Measurements from ENCODE around the gene KIF19.

- TF ChIP-seq EZH2 (IDR thresholded peaks at IDR 0.05; ENCODE audit: insufficient read depth, poor library complexity, severe bottlenecking) (no peak), EZH2phosphoT487 (IDR thresholded peaks at IDR 0.05; ENCODE audit: insufficient read depth, low read depth) (no peak)
Measured at GRCh38 chr17:74307984-74308773, 17.8 kb upstream of the KIF19 start.

All from GM23248 (cell line).